ENCODE data around the gene SMAD3.

SMAD3 gene

GRCh38 chr15:67080118-67080899 is 14.9 kb downstream of the SMAD3 start:
- peaks cover 92% of the 10 kb centered on the region for H3K4me1 ChIP-seq (ENCODE audit: control insufficient read depth, insufficient read depth, low read length)
- H3K4me3 ChIP-seq (ENCODE audit: low read length) = no peak overlapping the region
- no peaks in the 10 kb centered on the region for H3K9me3 ChIP-seq (ENCODE audit: control insufficient read depth, low read length)
- H3K9ac ChIP-seq (ENCODE audit: low read length) = peak overlapping the region; percentile 26
- no peaks in the 10 kb centered on the region for H3K36me3 ChIP-seq (ENCODE audit: control insufficient read depth, insufficient read depth, low read length)
- H3K27me3 ChIP-seq (ENCODE audit: control insufficient read depth, insufficient read depth, low read length) = no peaks in the 10 kb centered on the region

DNA sequence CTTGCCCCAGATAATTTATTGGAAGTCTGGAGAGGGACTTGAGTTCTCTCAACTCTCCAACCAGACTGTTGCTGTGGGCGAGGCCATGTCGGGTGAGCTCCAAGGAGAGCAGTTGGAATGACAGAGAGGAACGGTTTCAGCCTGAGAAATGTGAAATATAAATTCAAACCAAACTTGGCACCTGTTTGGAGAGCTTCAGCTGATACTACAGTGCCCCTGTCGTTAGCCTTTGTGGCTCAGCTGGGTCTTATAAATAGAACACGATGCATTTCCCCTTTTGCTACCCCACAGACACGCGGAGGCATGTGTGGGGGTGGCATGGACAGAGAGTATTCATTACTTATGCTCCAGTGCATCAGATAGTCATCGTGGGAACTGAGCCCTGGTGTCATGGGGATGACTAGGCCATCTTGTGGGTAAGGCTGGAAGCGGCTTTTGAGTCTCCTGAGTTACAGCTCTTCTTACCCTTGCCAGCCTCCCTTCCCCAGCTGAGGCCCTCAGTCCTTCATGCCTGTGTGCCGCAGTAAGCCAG is 15.6 kb downstream of the SMAD3 start:
- no peak overlapping the region for H3K4me3 ChIP-seq (ENCODE audit: low read length)
- peaks cover 94% of the 10 kb centered on the region for H3K4me1 ChIP-seq (ENCODE audit: control insufficient read depth, insufficient read depth, low read length)
- H3K27me3 ChIP-seq (ENCODE audit: control insufficient read depth, insufficient read depth, low read length) = no peaks in the 10 kb centered on the region
- H3K36me3 ChIP-seq (ENCODE audit: control insufficient read depth, insufficient read depth, low read length) = no peaks in the 10 kb centered on the region
- peak overlapping the region; percentile 26 for H3K9ac ChIP-seq (ENCODE audit: low read length)
- H3K9me3 ChIP-seq (ENCODE audit: control insufficient read depth, low read length) = no peaks in the 10 kb centered on the region

DNA sequence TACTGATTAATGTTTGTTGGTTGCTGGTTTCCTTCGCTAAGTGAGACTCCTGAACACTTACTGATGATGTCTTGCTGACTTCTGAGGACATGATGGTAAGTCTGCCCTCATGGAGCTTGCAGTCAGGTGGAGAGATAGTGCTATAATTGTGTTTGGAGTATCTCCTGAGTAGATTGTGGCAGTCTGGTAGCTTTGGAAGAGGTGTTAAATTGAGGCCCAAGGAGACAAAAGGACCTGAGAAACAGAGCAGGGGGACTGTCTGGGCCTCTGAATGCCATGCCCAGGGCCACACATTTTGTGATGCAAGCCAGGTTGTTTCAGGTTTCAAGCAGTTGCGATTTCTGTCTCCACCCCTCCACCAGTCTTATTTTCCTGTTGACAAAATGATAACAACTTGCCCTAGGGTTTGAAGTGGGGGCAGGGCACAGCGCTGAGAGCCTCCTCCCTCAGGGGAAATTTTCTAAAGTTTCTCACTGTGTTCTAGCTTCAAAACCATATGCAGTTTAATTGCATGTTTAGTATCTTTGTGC is 16.7 kb downstream of the SMAD3 start:
- H3K4me1 ChIP-seq (ENCODE audit: control insufficient read depth, insufficient read depth, low read length) = peaks cover 94% of the 10 kb centered on the region

GRCh38 chr15:67083135-67083762 is 17.8 kb downstream of the SMAD3 start:
- H3K27me3 ChIP-seq (ENCODE audit: control insufficient read depth, insufficient read depth, low read length) = no peaks in the 10 kb centered on the region
- no peaks in the 10 kb centered on the region for H3K9me3 ChIP-seq (ENCODE audit: control insufficient read depth, low read length)
- H3K9ac ChIP-seq (ENCODE audit: low read length) = no peak overlapping the region
- no peaks in the 10 kb centered on the region for H3K36me3 ChIP-seq (ENCODE audit: control insufficient read depth, insufficient read depth, low read length)
- H3K4me1 ChIP-seq (ENCODE audit: control insufficient read depth, insufficient read depth, low read length) = peaks cover 94% of the 10 kb centered on the region
- no peak overlapping the region for H3K4me3 ChIP-seq (ENCODE audit: low read length)

More for the DNA sequence above, 16.7 kb downstream of the SMAD3 start:
- Histone ChIP-seq H3K27me3 (ENCODE audit: control insufficient read depth, insufficient read depth, low read length) (no peaks in the 10 kb centered on the region), H3K36me3 (ENCODE audit: control insufficient read depth, insufficient read depth, low read length) (no peaks in the 10 kb centered on the region), H3K9me3 (ENCODE audit: control insufficient read depth, low read length) (no peaks in the 10 kb centered on the region), H3K9ac (ENCODE audit: low read length) (no peak overlapping the region), H3K4me3 (ENCODE audit: low read length) (no peak overlapping the region)

DNA sequence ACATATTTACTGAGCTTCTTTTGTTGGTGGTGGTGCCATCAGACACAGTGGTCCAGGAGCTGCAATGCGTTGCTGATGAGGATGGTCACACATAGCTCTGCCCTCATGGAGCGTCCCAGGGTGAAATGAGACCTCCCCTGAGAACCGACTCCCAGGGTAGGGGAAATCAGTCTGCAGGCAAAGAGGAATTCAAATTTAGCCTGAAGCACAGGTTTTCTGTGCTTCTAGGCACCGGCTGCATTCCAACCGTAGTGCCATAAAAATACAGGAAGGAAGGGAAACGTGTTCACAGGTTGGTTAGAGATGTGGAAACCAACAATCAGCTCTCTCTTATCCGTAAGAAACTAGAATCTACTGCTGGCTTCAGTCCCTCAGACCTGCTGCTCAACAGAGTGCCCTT is 19.2 kb downstream of the SMAD3 start:
- Histone ChIP-seq H3K9ac (ENCODE audit: low read length) (no peak overlapping the region), H3K4me1 (ENCODE audit: control insufficient read depth, insufficient read depth, low read length) (peaks cover 94% of the 10 kb centered on the region), H3K27me3 (ENCODE audit: control insufficient read depth, insufficient read depth, low read length) (no peaks in the 10 kb centered on the region), H3K4me3 (ENCODE audit: low read length) (no peak overlapping the region), H3K9me3 (ENCODE audit: control insufficient read depth, low read length) (no peaks in the 10 kb centered on the region), H3K36me3 (ENCODE audit: control insufficient read depth, insufficient read depth, low read length) (no peaks in the 10 kb centered on the region)

DNA sequence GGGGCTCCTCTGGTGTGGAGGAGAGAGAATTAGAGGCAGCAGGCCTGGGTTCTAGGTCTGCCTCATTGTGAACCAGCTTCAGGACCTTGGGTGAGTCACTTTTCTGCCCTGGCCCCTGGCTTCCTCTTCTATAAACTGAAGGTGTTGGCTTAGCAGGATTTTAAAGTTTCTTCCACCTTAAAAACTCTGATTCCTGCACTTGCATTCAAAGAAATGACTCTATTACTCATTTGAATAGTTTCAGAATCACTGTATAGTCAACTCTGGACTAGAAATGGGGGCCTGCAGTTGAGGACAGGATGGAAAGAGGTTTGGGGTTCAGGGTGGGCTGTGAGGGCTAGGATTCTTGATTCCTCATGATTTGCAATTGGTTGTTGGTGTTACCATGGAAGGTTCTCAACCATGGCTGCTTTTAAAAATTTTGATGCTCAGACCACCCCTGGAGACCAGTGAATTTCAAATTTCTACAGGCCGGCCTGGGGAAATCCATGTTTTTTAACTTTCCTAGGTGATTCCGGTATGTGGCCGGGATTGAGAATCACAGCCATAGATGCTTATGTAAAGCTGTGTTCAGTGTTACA is 19.9 kb downstream of the SMAD3 start:
- no peak overlapping the region for H3K9ac ChIP-seq (ENCODE audit: low read length)
- H3K4me3 ChIP-seq (ENCODE audit: low read length) = no peak overlapping the region
- H3K36me3 ChIP-seq (ENCODE audit: control insufficient read depth, insufficient read depth, low read length) = no peaks in the 10 kb centered on the region
- no peaks in the 10 kb centered on the region for H3K27me3 ChIP-seq (ENCODE audit: control insufficient read depth, insufficient read depth, low read length)
- peaks cover 94% of the 10 kb centered on the region for H3K4me1 ChIP-seq (ENCODE audit: control insufficient read depth, insufficient read depth, low read length)
- H3K9me3 ChIP-seq (ENCODE audit: control insufficient read depth, low read length) = no peaks in the 10 kb centered on the region

DNA sequence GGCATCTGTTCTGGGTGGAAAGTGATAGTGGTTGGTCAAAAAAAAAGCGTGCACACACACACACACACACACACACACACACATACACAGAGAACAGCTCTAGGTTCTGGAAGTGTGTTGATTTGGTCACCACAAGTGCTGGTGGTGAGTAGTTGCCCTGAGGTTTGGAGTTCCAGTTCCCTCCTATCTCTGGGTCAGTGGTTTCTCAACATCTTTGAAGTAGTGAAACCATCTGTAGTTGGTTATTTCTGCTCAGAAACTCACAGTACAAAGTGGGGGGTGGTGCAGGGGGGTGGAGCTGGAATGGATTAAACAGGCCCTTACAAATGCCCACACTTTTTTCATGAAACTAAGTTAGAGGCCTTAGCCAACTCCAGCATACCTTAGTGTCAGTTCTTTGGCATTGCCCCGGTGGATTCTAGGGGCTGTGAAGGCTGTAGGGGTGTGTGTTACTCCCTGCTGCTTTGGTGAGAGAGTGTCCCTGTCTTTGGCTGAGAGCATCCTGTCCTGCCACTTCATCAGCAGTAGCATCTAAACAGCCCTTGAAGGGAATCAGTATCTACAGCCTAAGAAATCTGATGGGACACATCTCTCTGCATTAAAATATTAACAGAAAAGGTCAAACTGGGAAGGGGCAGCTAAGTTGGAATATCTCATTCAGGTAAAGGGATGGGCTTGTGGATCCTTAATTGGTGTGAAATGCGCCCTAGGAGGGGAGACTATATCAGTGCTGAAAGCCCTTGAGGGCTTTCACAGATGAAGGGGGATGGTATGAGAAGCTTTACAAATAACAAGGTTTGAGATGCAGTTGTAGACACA is 20.6 kb downstream of the SMAD3 start:
- H3K4me3 ChIP-seq (ENCODE audit: low read length) = no peak overlapping the region
- no peaks in the 10 kb centered on the region for H3K9me3 ChIP-seq (ENCODE audit: control insufficient read depth, low read length)
- H3K4me1 ChIP-seq (ENCODE audit: control insufficient read depth, insufficient read depth, low read length) = peaks cover 94% of the 10 kb centered on the region
- H3K36me3 ChIP-seq (ENCODE audit: control insufficient read depth, insufficient read depth, low read length) = no peaks in the 10 kb centered on the region
- H3K9ac ChIP-seq (ENCODE audit: low read length) = no peak overlapping the region
- H3K27me3 ChIP-seq (ENCODE audit: control insufficient read depth, insufficient read depth, low read length) = no peaks in the 10 kb centered on the region

DNA sequence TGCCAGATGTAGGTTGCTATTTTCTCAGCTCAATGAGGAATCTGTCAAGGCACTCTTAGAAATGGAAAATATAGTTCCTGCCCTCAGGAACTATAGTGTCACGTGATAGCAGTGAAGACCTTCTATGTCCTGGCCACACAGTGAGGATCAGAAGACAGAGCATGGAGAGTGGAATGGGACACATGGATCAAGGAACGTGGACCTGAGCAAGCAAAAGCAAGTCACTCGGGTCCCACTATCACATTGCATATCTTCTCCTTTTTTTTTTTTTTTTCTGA is 21.2 kb downstream of the SMAD3 start:
- H3K9me3 ChIP-seq (ENCODE audit: control insufficient read depth, low read length) = no peaks in the 10 kb centered on the region
- H3K4me1 ChIP-seq (ENCODE audit: control insufficient read depth, insufficient read depth, low read length) = peaks cover 94% of the 10 kb centered on the region
- H3K9ac ChIP-seq (ENCODE audit: low read length) = no peak overlapping the region
- no peaks in the 10 kb centered on the region for H3K27me3 ChIP-seq (ENCODE audit: control insufficient read depth, insufficient read depth, low read length)
- no peaks in the 10 kb centered on the region for H3K36me3 ChIP-seq (ENCODE audit: control insufficient read depth, insufficient read depth, low read length)
- H3K4me3 ChIP-seq (ENCODE audit: low read length) = no peak overlapping the region

DNA sequence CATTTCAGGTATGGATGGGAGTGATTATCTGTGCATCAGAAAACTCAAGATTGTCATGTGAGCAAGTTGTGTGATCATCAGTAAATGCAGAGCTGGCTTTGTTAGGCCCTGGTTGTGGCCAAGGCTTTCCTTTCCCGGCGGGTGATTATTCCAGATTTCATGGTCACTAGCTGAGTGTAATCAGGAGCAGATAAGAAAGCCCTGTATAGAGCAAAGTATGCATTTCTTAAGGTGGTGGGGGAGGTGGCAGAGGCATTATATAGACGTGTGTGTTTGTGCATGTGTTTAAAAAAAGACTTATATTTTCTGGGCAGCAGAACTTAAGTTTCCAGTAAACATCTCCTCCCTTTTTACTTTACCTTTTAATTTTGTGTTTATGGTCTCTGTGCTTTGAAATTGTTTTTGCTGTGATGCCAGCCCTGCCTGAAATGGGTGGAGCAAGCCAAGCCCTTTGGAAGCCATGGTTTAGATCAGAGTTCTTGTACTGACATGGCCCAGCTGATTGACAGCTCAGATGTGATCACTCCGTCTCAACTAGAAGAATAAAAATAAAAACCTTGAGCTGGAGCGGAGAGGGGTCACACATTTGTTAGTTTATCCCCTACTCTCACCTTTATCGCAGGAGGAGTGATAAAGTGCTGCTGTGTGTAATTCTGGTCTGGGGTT is 22.2 kb downstream of the SMAD3 start:
- no peaks in the 10 kb centered on the region for H3K27me3 ChIP-seq (ENCODE audit: control insufficient read depth, insufficient read depth, low read length)
- H3K4me1 ChIP-seq (ENCODE audit: control insufficient read depth, insufficient read depth, low read length) = peaks cover 96% of the 10 kb centered on the region
- H3K9me3 ChIP-seq (ENCODE audit: control insufficient read depth, low read length) = no peaks in the 10 kb centered on the region
- no peak overlapping the region for H3K4me3 ChIP-seq (ENCODE audit: low read length)
- no peaks in the 10 kb centered on the region for H3K36me3 ChIP-seq (ENCODE audit: control insufficient read depth, insufficient read depth, low read length)
- peak overlapping the region; percentile 57 for H3K9ac ChIP-seq (ENCODE audit: low read length)

- Histone ChIP-seq H3K36me3 (ENCODE audit: control insufficient read depth, insufficient read depth, low read length) (no peaks in the 10 kb centered on the region), H3K4me3 (ENCODE audit: low read length) (no peak overlapping the region), H3K9me3 (ENCODE audit: control insufficient read depth, low read length) (no peaks in the 10 kb centered on the region), H3K27me3 (ENCODE audit: control insufficient read depth, insufficient read depth, low read length) (no peaks in the 10 kb centered on the region), H3K9ac (ENCODE audit: low read length) (no peak overlapping the region), H3K4me1 (ENCODE audit: control insufficient read depth, insufficient read depth, low read length) (peaks cover 83% of the 10 kb centered on the region)
These were observed 24.1 kb downstream of the SMAD3 start for GRCh38 chr15:67089217-67090193.

Measured in mucosa of stomach (tissue), 1 donor.